HCT116 (cell line): ENCODE data around the gene TDRD7. TPM values are rescaled to one million over a fixed set of nuclear protein-coding genes. Genes with fewer than 3 reads are reported as not detected.

Source experiments
- ATAC-seq: fragments of 200-7000 bp; cut with Tn5 transposase; 2 replicates; pipeline ENCODE4 v1.9.1; 2020; ENCODE audit warnings: mild to moderate bottlenecking, moderate library complexity
- BruUV-seq: library from RNA; stranded (reverse); fragments of 400-500 nt; replicated peaks from 2 replicates; lab custom pipeline; 2021; lab: Mats Ljungman, UMichigan
- CTCF ChIA-PET: fragments of 300-600 bp; sonication (Branson Sonifier 250); formaldehyde crosslinking; loops from one replicate; lab custom pipeline; 2021; ENCODE audit warnings: antibody characterized with exemption; lab: Charles Lee
- POLR2A ChIA-PET: fragments of 300-600, 350-600 bp; sonication (Branson Sonifier 250); formaldehyde crosslinking; loops from one replicate; lab custom pipeline; 2021; ENCODE audit warnings: antibody characterized with exemption; lab: Charles Lee
- RAD21 ChIA-PET, 2 experiments: fragments of 300-600 bp; sonication (Branson Sonifier 250); formaldehyde crosslinking; loops; one replicate each; lab custom pipeline; 2023; ENCODE audit warnings: low total read pairs in 2 of 2; ENCODE audit not compliant: uncharacterized antibody in 2 of 2, unreplicated experiment in 2 of 2, low non-redundant PET in 1 of 2; lab: Charles Lee
- DNase-seq: peaks from one replicate; pipeline ENCODE4 v3.0.0-alpha.2; 2010; ENCODE audit warnings: low read depth, low spot score
- H2AFZ ChIP-seq: fragments of 200-600 bp; shearing (Covaris generic), sonication (generic); 2 replicates; pipeline ENCODE4 v1.6.1; 2017; ENCODE audit warnings: low read depth, mixed run types, mixed read lengths, antibody characterized with exemption, low read length; ENCODE audit not compliant: poor library complexity, severe bottlenecking
- H3K27ac ChIP-seq: 2 replicates; pipeline ENCODE4 v1.5.1; 2012; ENCODE audit warnings: low read depth, low read length
- H3K27me3 ChIP-seq: fragments of 200-600 bp; sonication (generic); 2 replicates; pipeline ENCODE4 v1.6.1; 2016; ENCODE audit warnings: mixed run types, low read length, mixed read lengths; ENCODE audit not compliant: insufficient read depth
- H3K36me3 ChIP-seq, 2 experiments: fragments of 200-500 bp in 1 of 2; fragments of 200-600 bp in 1 of 2; sonication (Bioruptor generic) in 1 of 2; sonication (generic) in 1 of 2; 2 replicates each; pipeline versions ENCODE4 v1.5.1 to v1.6.1; 2014 to 2016; ENCODE audit warnings: low read length in 2 of 2, inconsistent platforms in 1 of 2, mixed read lengths in 1 of 2, mixed run types in 1 of 2; ENCODE audit not compliant: insufficient read depth in 2 of 2, control insufficient read depth in 1 of 2
- H3K4me1 ChIP-seq, 2 experiments: fragments of 200-600 bp in 1 of 2; sonication (generic) in 1 of 2; 2 replicates each; pipeline versions ENCODE4 v1.5.1 to v1.6.1; 2012 to 2017; ENCODE audit warnings: low read length in 2 of 2, inconsistent platforms in 1 of 2, mild to moderate bottlenecking in 1 of 2, mixed read lengths in 1 of 2, mixed run types in 1 of 2, moderate library complexity in 1 of 2; ENCODE audit not compliant: insufficient read depth in 2 of 2, control insufficient read depth in 1 of 2
- H3K4me2 ChIP-seq: fragments of 200-600 bp; sonication (generic); 2 replicates; pipeline ENCODE4 v1.6.1; 2017; ENCODE audit warnings: mixed run types, low read length, mixed read lengths
- H3K4me3 ChIP-seq, 2 experiments: fragments of 200-600 bp in 1 of 2; sonication (generic) in 1 of 2; replicated peaks in 1 of 2; 2 replicates each; pipeline ENCODE4 v1.5.1; 2011 to 2016; ENCODE audit warnings: low read length in 2 of 2, control low read depth in 1 of 2, low read depth in 1 of 2, mild to moderate bottlenecking in 1 of 2, mixed read lengths in 1 of 2, mixed run types in 1 of 2
- H3K79me2 ChIP-seq: fragments of 200-600 bp; sonication (generic); 2 replicates; pipeline ENCODE4 v1.6.1; 2017; ENCODE audit warnings: mild to moderate bottlenecking, mixed run types, low read length, moderate library complexity, mixed read lengths; ENCODE audit not compliant: insufficient read depth
- H3K9ac ChIP-seq: fragments of 200-600 bp; sonication (generic); 2 replicates; pipeline ENCODE4 v1.6.1; 2016; ENCODE audit warnings: low read length, mixed read lengths
- H3K9me2 ChIP-seq: fragments of 200-600 bp; sonication (generic), shearing (Covaris generic); 2 replicates; pipeline ENCODE4 v1.6.1; 2017; ENCODE audit warnings: mixed run types, mild to moderate bottlenecking, moderate library complexity; ENCODE audit not compliant: insufficient read depth
- H3K9me3 ChIP-seq, 2 experiments: fragments of 200-500 bp in 1 of 2; fragments of 200-600 bp in 1 of 2; sonication (Bioruptor generic) in 1 of 2; sonication (generic) in 1 of 2; 2 replicates each; pipeline ENCODE4 v1.6.1; 2014 to 2017; ENCODE audit warnings: low read length in 2 of 2, mixed read lengths in 2 of 2, inconsistent platforms in 1 of 2, low read depth in 1 of 2, mild to moderate bottlenecking in 1 of 2, mixed run types in 1 of 2, moderate library complexity in 1 of 2; ENCODE audit not compliant: control insufficient read depth in 1 of 2, insufficient read depth in 1 of 2
- H4K20me1 ChIP-seq: fragments of 200-600 bp; sonication (generic), shearing (Covaris generic); 2 replicates; pipeline ENCODE4 v1.6.1; 2017; ENCODE audit warnings: mixed run types, mild to moderate bottlenecking, moderate library complexity; ENCODE audit not compliant: insufficient read depth
- CBX3 ChIP-seq: IDR thresholded peaks from 2 replicates; pipeline ENCODE4 v1.6.1; 2012; ENCODE audit warnings: low read depth
- CEBPB ChIP-seq: IDR thresholded peaks from 2 replicates; pipeline ENCODE4 v1.6.1; 2012; ENCODE audit warnings: low read depth
- ELF1 ChIP-seq: IDR thresholded peaks from 2 replicates; pipeline ENCODE4 v1.6.1; 2012; ENCODE audit warnings: low read depth, borderline replicate concordance
- EZH2 ChIP-seq: fragments of 200-600 bp; sonication (generic); IDR thresholded peaks from 2 replicates; pipeline ENCODE4 v1.6.1; 2017; ENCODE audit warnings: antibody characterized with exemption, mixed run types
- EZH2phosphoT487 ChIP-seq: fragments of 200-600 bp; IDR thresholded peaks from 2 replicates; pipeline ENCODE4 v1.6.1; 2018; ENCODE audit warnings: antibody characterized with exemption, borderline replicate concordance
- JUND ChIP-seq: IDR thresholded peaks from 2 replicates; pipeline ENCODE4 v1.6.1; 2012
- POLR2A ChIP-seq: IDR thresholded peaks from 2 replicates; pipeline ENCODE4 v1.7.0; 2011; ENCODE audit warnings: borderline replicate concordance; ENCODE audit not compliant: insufficient read depth, insufficient read length; ENCODE audit errors: extremely low read depth
- POLR2AphosphoS5 ChIP-seq: IDR thresholded peaks from 2 replicates; pipeline ENCODE4 v1.6.1; 2011; ENCODE audit warnings: mild to moderate bottlenecking, low read depth, low read length, moderate library complexity
- SIN3A ChIP-seq: IDR thresholded peaks from 2 replicates; pipeline ENCODE4 v1.6.1; 2012; ENCODE audit warnings: low read depth
- SP1 ChIP-seq: IDR thresholded peaks from 2 replicates; pipeline ENCODE4 v1.6.1; 2012; ENCODE audit warnings: low read depth
- TCF7L2 ChIP-seq: IDR thresholded peaks from 2 replicates; pipeline ENCODE4 v1.7.0; 2011; ENCODE audit warnings: borderline replicate concordance, inconsistent platforms; ENCODE audit not compliant: insufficient read depth, insufficient read length; ENCODE audit errors: extremely low read depth
- YY1 ChIP-seq: IDR thresholded peaks from 2 replicates; pipeline ENCODE4 v1.6.1; 2011; ENCODE audit warnings: low read length, low read depth, moderate library complexity, mild to moderate bottlenecking; ENCODE audit not compliant: insufficient replicate concordance; ENCODE audit errors: extremely low read depth
- ZNF274 ChIP-seq: fragments of 200-500 bp; sonication (Bioruptor generic); IDR thresholded peaks from 2 replicates; pipeline ENCODE4 v1.6.1; 2014; ENCODE audit warnings: mild to moderate bottlenecking, low read depth, low read length, inconsistent platforms
- intact Hi-C: fragments of 100-400 bp; cut with micrococcal nuclease; formaldehyde crosslinking; loops from 2 replicates; pipeline ENCODE4 v1.10.0; 2022
- total RNA-seq: library from RNA; stranded (reverse); gene quantifications from one replicate; pipeline ENCODE4 v1.2.1, GENCODE V29; 2021; ENCODE audit not compliant: unreplicated experiment
- TF ChIP-seq, protein P1 (sequence below): IDR thresholded peaks from 2 replicates; pipeline ENCODE4 v1.6.1; 2012
- TF ChIP-seq, protein P2 (sequence below): IDR thresholded peaks from 2 replicates; pipeline ENCODE4 v1.6.1; 2012

TDRD7 gene
- total RNA-seq, 1 experiment from 2014 or later, result 8.0 TPM

DNA sequence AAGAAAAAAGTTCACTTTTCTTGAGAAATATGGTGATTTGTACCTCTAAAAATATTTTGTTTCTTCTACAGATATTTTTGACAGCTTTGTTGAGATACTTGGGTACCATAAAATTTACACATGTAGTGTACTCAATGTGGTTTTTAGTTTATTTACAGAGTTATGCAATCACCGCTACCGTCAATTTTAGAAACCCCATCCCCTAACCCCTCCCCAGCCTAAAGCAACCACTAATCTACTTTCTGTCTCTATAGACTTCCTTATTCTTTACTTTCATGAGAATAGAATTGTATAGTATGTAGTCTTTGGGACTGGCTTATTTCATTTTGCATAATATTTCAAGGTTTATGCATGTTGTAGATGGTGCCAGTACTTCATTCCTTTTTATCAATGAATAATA lies 45.0 kb upstream of the TDRD7 start:
- BruUV-seq, result no TSS peak
- Histone ChIP-seq H3K4me3 (no peak overlapping the region), H4K20me1 (no peaks in the 10 kb centered on the region), H3K27me3 (no peaks in the 10 kb centered on the region), H3K27ac (no peak overlapping the region), H3K4me2 (no peak overlapping the region), H2AFZ (no peak overlapping the region), H3K4me1 (no peaks in the 10 kb centered on the region), H3K36me3 (peaks cover 0 to 4% of the 10 kb centered on the region in 2 experiments; a peak in 2 of 4 replicates), H3K9ac (no peak overlapping the region), H3K9me3 (no peaks in the 10 kb centered on the region), H3K9me2 (no peaks in the 10 kb centered on the region), H3K79me2 (no peaks in the 10 kb centered on the region)
- TF ChIP-seq YY1, result no peak
- CTCF ChIA-PET, result no interaction called here
- POLR2A ChIA-PET, result no interaction called here
- intact Hi-C loops, result no loop called here
- RAD21 ChIA-PET, result no interaction called here
- ATAC-seq, result no peak
- DNase-seq, result no peak

DNA sequence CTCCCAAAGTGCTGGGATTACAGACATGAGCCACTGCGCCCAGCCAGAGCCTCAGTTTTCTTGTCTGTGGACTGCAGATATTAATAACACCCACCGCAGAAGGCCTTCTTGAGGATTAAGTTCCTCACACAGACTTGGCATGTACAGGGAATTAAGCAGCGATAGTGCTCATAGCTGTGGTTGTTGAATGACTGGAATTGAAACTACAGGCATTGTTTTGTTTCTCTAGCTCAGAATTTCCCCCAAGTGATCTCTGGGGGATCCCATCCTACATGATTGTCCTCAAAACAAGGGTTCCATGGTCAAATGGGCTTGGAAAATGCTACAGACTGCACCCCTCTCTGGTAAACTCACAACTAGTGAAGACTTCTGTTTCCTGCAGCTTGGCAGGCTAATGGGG lies 44.2 kb upstream of the TDRD7 start:
- H2AFZ ChIP-seq, result no peak overlapping the region
- POLR2A ChIA-PET, result no interaction called here
- no peak overlapping the region for H3K27ac ChIP-seq
- H3K9me3 ChIP-seq, result no peaks in the 10 kb centered on the region
- H3K4me3 ChIP-seq, result no peak overlapping the region
- no peak for ATAC-seq
- CTCF ChIA-PET, result no interaction called here
- intact Hi-C loops, result no loop called here
- no peak overlapping the region for H3K9ac ChIP-seq
- no peaks in the 10 kb centered on the region for H3K27me3 ChIP-seq
- RAD21 ChIA-PET, result no interaction called here
- no peak overlapping the region for H3K4me2 ChIP-seq
- DNase-seq, result no peak
- no peaks in the 10 kb centered on the region for H3K9me2 ChIP-seq
- no peaks in the 10 kb centered on the region for H3K79me2 ChIP-seq
- H3K36me3 ChIP-seq, result peaks cover 0 to 4% of the 10 kb centered on the region in 2 experiments; a peak in 2 of 4 replicates
- BruUV-seq, result no TSS peak
- TF ChIP-seq, protein P1, sequence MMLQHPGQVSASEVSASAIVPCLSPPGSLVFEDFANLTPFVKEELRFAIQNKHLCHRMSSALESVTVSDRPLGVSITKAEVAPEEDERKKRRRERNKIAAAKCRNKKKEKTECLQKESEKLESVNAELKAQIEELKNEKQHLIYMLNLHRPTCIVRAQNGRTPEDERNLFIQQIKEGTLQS, result no peak
- no peak for TF ChIP-seq POLR2A
- no peak for TF ChIP-seq ELF1
- no peak for TF ChIP-seq TCF7L2
- no peak for TF ChIP-seq EZH2
- no peak for TF ChIP-seq ZNF274
- TF ChIP-seq POLR2AphosphoS5, result no peak
- TF ChIP-seq JUND, result no peak
- TF ChIP-seq SP1, result no peak
- no peak for TF ChIP-seq EZH2phosphoT487
- no peak for TF ChIP-seq CBX3
- TF ChIP-seq, protein P2, sequence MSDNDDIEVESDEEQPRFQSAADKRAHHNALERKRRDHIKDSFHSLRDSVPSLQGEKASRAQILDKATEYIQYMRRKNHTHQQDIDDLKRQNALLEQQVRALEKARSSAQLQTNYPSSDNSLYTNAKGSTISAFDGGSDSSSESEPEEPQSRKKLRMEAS, result no peak
- no peak for TF ChIP-seq SIN3A
- TF ChIP-seq YY1, result no peak
- no peak for TF ChIP-seq CEBPB
- no peaks in the 10 kb centered on the region for H3K4me1 ChIP-seq
- H4K20me1 ChIP-seq, result no peaks in the 10 kb centered on the region
